Activated T-cell treated with anti-CD3 and anti-CD28 coated beads, Interleukin-2, amount 50 U/mL, for 72 hours (primary cell): ENCODE measurements around the gene WDR45B. TPM values are rescaled to one million over a fixed set of nuclear protein-coding genes. Genes with fewer than 3 reads are reported as not detected.

Experiments
- ATAC-seq, 2 donors: fragments of 150-1000 bp; cut with Tn5 transposase; replicated peaks in 1 of 2; 2 replicates each; pipeline ENCODE4 v1.10.0; 2021; ENCODE audit warnings: moderate library complexity in 2 of 2, mild to moderate bottlenecking in 1 of 2
- DNase-seq, 2 donors: peaks; one replicate each; pipeline ENCODE4 v3.0.0; 2021 to 2022; ENCODE audit warnings: mixed read lengths in 1 of 2
- H3K27ac Mint-ChIP-seq: one replicate; pipeline ENCODE4 v1.8.0; 2022; ENCODE audit warnings: mild to moderate bottlenecking, moderate library complexity, mixed read lengths
- H3K27me3 Mint-ChIP-seq: one replicate; pipeline ENCODE4 v1.8.0; 2022; ENCODE audit warnings: low read depth, mixed read lengths
- H3K36me3 Mint-ChIP-seq, 2 donors: one replicate each; pipeline ENCODE4 v1.8.0; 2022; ENCODE audit warnings: mixed read lengths in 2 of 2, mild to moderate bottlenecking in 1 of 2; ENCODE audit not compliant: insufficient read depth in 2 of 2
- H3K4me1 Mint-ChIP-seq: one replicate; pipeline ENCODE4 v1.8.0; 2022; ENCODE audit warnings: low read depth, mixed read lengths
- H3K4me3 Mint-ChIP-seq, 2 donors: one replicate each; pipeline ENCODE4 v1.8.0; 2022; ENCODE audit warnings: mild to moderate bottlenecking in 2 of 2, mixed read lengths in 2 of 2, moderate library complexity in 2 of 2
- H3K9me3 Mint-ChIP-seq, 2 donors: one replicate each; pipeline ENCODE4 v1.8.0; 2022; ENCODE audit warnings: mixed read lengths in 2 of 2
- total RNA-seq, 2 donors: library from RNA; stranded (reverse); gene quantifications; one replicate each; pipeline ENCODE4 v1.2.3, GENCODE V29; 2022

WDR45B gene
- total RNA-seq, 2 donors from 2014 or later = 51.1 to 52.3 TPM

DNA sequence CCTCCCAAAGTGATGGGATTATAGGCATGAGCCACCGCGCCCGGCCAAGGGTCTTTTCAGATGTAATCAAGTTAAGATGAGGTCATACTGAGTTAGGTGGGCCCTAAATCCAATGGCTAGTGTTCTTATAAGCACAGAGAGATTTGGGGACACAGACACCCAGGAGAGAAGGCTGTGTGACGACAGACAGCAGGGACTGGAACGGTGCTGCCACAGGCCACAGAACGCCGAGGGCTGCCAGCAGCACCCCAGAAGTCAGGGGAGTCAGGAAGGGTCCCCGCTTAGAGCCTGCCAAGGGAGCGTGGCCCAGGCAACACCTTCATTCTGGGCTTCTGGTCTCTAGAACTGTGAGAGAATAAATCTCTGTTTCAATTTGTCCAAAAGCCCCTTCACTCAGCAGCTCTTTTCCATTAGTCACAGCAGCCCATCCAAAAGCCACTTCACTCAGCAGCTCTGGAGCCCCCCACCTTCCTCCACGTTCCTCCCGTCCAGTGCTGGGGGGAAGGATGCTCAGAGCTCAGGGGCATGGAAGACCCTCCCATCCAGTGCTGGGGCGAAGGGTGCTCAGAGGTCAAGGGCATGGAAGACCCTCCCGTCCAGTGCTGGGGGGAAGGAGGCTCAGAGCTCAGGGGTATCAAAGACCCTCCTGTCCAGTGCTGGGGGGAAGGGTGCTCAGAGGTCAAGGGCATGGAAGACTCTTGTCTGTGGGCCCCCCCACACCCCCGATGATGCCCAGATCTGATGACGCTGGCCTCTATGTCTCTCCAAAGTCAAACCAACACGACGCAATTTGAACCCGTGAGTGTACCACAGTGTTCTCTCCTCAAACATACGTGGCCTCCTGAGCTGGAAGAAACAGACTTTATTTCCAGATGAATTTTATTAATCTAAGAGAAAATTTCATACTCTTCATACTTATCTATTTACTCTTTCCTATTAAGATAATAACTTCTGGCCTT, 38.4 kb upstream of the WDR45B start:
- no peak overlapping the region for H3K27ac Mint-ChIP-seq
- H3K4me3 Mint-ChIP-seq = no peak overlapping the region
- H3K4me1 Mint-ChIP-seq = peaks cover 13% of the 10 kb centered on the region
- H3K9me3 Mint-ChIP-seq = peaks cover 3% of the 10 kb centered on the region in 2 donors
- DNase-seq (no peak), ATAC-seq (no peak)
- no peaks in the 10 kb centered on the region for H3K27me3 Mint-ChIP-seq
- H3K36me3 Mint-ChIP-seq = peaks cover 2 to 4% of the 10 kb centered on the region in 2 donors

DNA sequence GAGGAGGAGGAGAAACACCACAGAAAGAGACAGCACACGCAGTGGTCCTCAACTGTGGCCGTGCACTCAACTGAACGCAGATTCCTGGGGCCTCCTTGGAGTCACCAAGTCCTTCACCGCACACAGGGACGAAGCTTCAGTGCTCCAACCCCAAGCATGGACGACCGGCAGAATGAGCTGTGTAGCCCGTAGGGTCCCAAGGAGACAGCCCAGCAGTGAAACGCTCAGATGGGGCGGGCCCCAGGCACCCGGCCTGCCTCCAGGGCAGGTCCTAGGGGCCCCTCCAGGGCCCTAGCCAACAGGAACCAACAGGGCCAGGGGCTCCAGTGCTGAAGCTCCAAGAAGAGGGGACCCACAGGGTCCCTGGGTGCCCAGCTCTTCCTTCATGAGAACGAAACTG, 37.0 kb upstream of the WDR45B start:
- H3K27ac Mint-ChIP-seq = no peak overlapping the region
- no peaks in the 10 kb centered on the region for H3K27me3 Mint-ChIP-seq
- H3K9me3 Mint-ChIP-seq = peaks cover 3% of the 10 kb centered on the region in 2 donors
- DNase-seq = no peak
- no peak for ATAC-seq
- H3K4me3 Mint-ChIP-seq = no peak overlapping the region
- peaks cover 2 to 4% of the 10 kb centered on the region in 2 donors for H3K36me3 Mint-ChIP-seq
- H3K4me1 Mint-ChIP-seq = peaks cover 5% of the 10 kb centered on the region

DNA sequence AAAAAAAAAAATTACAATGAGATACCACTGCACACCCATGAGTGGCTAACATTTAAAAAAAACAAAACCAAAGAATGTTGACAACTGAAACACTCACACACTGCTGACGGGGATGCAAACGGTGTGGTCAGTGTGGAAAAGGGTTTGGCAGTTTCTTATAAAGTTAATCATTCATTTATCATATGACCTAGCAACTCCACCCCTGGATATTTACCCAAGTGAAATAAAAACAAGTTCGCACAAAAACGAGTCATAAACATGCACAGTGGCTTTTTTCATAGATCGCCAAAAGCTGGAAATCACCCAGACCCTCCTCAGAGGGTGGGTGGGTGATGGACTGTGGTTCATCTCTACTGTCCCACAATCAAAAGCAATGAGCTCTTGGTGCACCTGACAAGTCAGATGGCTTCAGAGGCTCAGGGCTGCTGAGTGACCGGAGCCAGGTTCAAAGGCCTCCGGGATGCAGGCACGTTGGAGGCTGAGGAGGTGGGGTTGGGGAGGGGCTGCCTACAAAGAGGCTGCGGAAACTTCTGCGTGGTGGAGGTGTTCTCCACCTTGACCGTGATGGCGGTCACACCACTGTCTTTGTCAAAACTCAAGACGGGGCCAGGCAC, 36.1 kb upstream of the WDR45B start:
- no peak overlapping the region for H3K4me3 Mint-ChIP-seq
- peaks cover 2 to 4% of the 10 kb centered on the region in 2 donors for H3K36me3 Mint-ChIP-seq
- H3K27ac Mint-ChIP-seq = no peak overlapping the region
- H3K27me3 Mint-ChIP-seq = no peaks in the 10 kb centered on the region
- H3K4me1 Mint-ChIP-seq = no peaks in the 10 kb centered on the region
- DNase-seq (no peak), ATAC-seq (no peak)
- peaks cover 3% of the 10 kb centered on the region in 2 donors for H3K9me3 Mint-ChIP-seq

DNA sequence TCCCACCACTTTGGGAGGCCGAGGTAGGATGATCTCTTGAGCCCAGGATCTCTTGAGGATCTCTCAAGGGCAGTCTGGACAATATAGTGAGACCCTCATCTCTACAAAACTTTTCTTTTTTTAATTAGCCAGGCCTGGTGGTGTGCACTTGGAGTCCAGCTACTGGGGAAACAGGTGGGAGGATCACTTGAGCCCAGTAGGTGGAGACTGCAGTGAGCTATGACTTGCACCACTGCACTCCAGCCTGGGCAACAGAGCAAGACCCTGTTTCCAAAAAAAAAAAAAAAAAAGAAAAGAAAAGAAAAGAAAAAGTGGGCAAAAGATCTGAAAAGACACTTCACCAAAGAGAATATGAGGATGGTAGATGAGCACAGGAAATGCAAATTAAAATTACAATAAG, 35.3 kb upstream of the WDR45B start:
- Mint-ChIP-seq H3K4me3 (no peak overlapping the region), H3K4me1 (no peaks in the 10 kb centered on the region), H3K36me3 (peaks cover 2 to 4% of the 10 kb centered on the region in 2 donors), H3K27ac (no peak overlapping the region), H3K9me3 (peaks cover 3% of the 10 kb centered on the region in 2 donors), H3K27me3 (no peaks in the 10 kb centered on the region)
- DNase-seq (no peak), ATAC-seq (no peak)

DNA sequence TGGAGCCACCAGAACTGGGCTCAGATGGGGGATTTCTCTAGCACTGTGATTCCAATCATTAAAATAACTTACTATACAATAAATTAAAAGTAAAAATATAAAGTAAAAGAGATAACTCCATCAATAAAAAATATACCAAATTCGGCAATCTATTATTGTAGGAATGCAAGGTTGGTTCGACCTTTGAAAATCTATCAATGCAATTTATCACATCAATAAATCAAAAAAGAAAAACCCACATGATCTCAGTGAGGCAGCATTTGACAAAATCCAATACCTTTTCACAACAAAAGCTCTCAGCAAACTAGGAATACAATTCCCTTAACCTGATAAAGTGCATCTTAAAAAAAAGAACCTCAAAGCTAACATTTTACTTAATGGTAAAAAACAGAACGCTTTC, 33.3 kb upstream of the WDR45B start:
- peaks cover 3% of the 10 kb centered on the region in 2 donors for H3K9me3 Mint-ChIP-seq

GRCh38 chr17:82679586-82680465, 31.6 kb upstream of the WDR45B start:
- no peak overlapping the region for H3K27ac Mint-ChIP-seq
- ATAC-seq = no peak

More for the DNA sequence above, 33.3 kb upstream of the WDR45B start:
- H3K27ac Mint-ChIP-seq = no peak overlapping the region
- H3K4me1 Mint-ChIP-seq = no peaks in the 10 kb centered on the region
- no peak overlapping the region for H3K4me3 Mint-ChIP-seq
- H3K36me3 Mint-ChIP-seq = peaks cover 2 to 4% of the 10 kb centered on the region in 2 donors
- ATAC-seq (no peak), DNase-seq (no peak)
- H3K27me3 Mint-ChIP-seq = no peaks in the 10 kb centered on the region

GRCh38 chr17:82678265-82678891, 30.1 kb upstream of the WDR45B start:
- H3K4me3 Mint-ChIP-seq = no peak overlapping the region
- H3K4me1 Mint-ChIP-seq = no peaks in the 10 kb centered on the region
- peaks cover 3% of the 10 kb centered on the region in 2 donors for H3K9me3 Mint-ChIP-seq
- ATAC-seq (no peak), DNase-seq (no peak)
- no peaks in the 10 kb centered on the region for H3K27me3 Mint-ChIP-seq
- H3K27ac Mint-ChIP-seq = no peak overlapping the region
- peaks cover 2 to 4% of the 10 kb centered on the region in 2 donors for H3K36me3 Mint-ChIP-seq

More at GRCh38 chr17:82679586-82680465, 31.6 kb upstream of the WDR45B start:
- peaks cover 2 to 4% of the 10 kb centered on the region in 2 donors for H3K36me3 Mint-ChIP-seq
- H3K27me3 Mint-ChIP-seq = no peaks in the 10 kb centered on the region
- H3K4me1 Mint-ChIP-seq = no peaks in the 10 kb centered on the region
- H3K4me3 Mint-ChIP-seq = no peak overlapping the region
- no peak for DNase-seq
- H3K9me3 Mint-ChIP-seq = peaks cover 3% of the 10 kb centered on the region in 2 donors

GRCh38 chr17:82677353-82677925, 29.2 kb upstream of the WDR45B start:
- Mint-ChIP-seq H3K9me3 (peaks cover 3% of the 10 kb centered on the region in 2 donors), H3K4me1 (no peaks in the 10 kb centered on the region), H3K36me3 (peaks cover 2 to 4% of the 10 kb centered on the region in 2 donors), H3K27me3 (no peaks in the 10 kb centered on the region), H3K27ac (no peak overlapping the region), H3K4me3 (no peak overlapping the region)
- ATAC-seq (no peak), DNase-seq (no peak)

- no peak for ATAC-seq
- H3K27ac Mint-ChIP-seq = no peak overlapping the region
These were observed 27.4 kb upstream of the WDR45B start for GRCh38 chr17:82675476-82676245.

DNA sequence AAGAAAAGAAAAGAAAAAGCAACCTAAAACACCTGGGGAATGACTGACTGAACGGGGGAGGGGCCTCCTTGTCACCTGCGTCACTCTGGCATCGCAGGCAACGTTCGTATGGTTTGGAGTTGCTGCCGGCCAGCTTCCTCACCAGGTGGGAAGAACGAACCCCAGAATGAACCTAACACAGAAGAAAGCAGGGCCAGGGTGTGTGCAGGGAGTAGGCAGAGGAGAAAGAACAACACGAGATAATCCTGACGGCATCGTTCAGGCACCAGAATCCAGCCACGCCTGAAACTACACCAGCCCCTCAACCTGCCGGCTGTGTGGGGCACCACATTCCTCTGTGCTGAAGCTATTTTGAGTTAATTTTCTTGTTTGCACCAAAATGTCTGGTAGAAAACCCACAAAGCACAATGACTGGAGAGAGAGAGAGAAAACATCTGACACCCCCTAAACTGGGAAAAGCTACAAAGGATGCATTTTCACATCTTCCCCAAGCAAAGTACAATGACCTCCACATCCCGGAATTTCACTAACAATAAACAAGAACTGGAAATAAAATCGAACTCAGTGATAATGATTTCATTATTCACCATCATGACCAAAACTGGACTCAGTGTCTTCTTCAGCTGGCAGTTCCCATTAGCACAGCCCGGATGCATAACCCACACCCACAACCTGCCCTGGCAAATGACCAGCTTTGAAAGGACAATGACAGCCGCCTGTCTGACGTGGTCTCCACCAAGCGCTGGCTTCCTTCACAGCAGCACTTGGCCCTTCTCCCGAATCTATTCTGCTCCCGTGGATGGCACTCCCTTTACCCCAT, 26.6 kb upstream of the WDR45B start:
- no peak overlapping the region for H3K27ac Mint-ChIP-seq
- H3K4me1 Mint-ChIP-seq = no peaks in the 10 kb centered on the region
- DNase-seq = no peak

More at GRCh38 chr17:82675476-82676245, 27.4 kb upstream of the WDR45B start:
- Mint-ChIP-seq H3K27me3 (no peaks in the 10 kb centered on the region), H3K36me3 (no peaks in the 10 kb centered on the region), H3K9me3 (peaks cover 0 to 2% of the 10 kb centered on the region in 2 donors), H3K4me3 (no peak overlapping the region), H3K4me1 (no peaks in the 10 kb centered on the region)
- no peak for DNase-seq

More for the DNA sequence above, 26.6 kb upstream of the WDR45B start:
- Mint-ChIP-seq H3K36me3 (no peaks in the 10 kb centered on the region), H3K4me3 (no peak overlapping the region), H3K27me3 (no peaks in the 10 kb centered on the region), H3K9me3 (peaks cover 0 to 2% of the 10 kb centered on the region in 2 donors)
- ATAC-seq = no peak
